T-cell (primary cell): ENCODE data around the gene DBNDD1. TPM values are rescaled to one million over a fixed set of nuclear protein-coding genes. Genes with fewer than 3 reads are reported as not detected.
"Not testable (repeated sequence)": the region's sequence is repeated elsewhere in the genome, so short reads cannot be mapped to it uniquely, and the experiment has no call there.

ENCODE experiments used
- ATAC-seq, 4 experiments: fragments of 200-7000 bp in 3 of 4; fragments of 150-1000 bp in 1 of 4; cut with Tn5 transposase; replicated peaks in 1 of 4; 1 replicate in 3 of 4; 2 replicates in 1 of 4; pipeline ENCODE4 v1.10.0; 2021; ENCODE audit warnings: moderate library complexity in 3 of 4, mild to moderate bottlenecking in 2 of 4, moderate number of reproducible peaks in 1 of 4
- CTCF ChIA-PET, 2 donors: fragments of 300-600 bp; sonication (Branson Sonifier 250); formaldehyde crosslinking; loops; one replicate each; lab custom pipeline; 2022; ENCODE audit warnings: antibody characterized with exemption in 2 of 2; lab: Charles Lee
- POLR2A ChIA-PET, 2 donors: fragments of 300-600 bp; sonication (Branson Sonifier 250); formaldehyde crosslinking; loops; one replicate each; lab custom pipeline; 2022; ENCODE audit warnings: antibody characterized with exemption in 2 of 2; lab: Charles Lee
- DNase-seq, 35 experiments: peaks; one replicate each; pipeline versions ENCODE4 v3.0.0 to v3.0.0-alpha.2; 2013 to 2023
- H3K27ac ChIP-seq: one replicate; pipeline ENCODE4 v1.5.1; 2013; ENCODE audit warnings: low read length
- H3K27me3 ChIP-seq, 2 experiments: replicated peaks in 1 of 2; 1 replicate in 1 of 2; 2 replicates in 1 of 2; pipeline versions ENCODE4 v1.6.1 to v1.7.0; 2013; ENCODE audit warnings: low read length in 1 of 2, mixed read lengths in 1 of 2; ENCODE audit not compliant: control insufficient read depth in 2 of 2, insufficient read depth in 2 of 2; ENCODE audit errors: extremely low read depth in 1 of 2
- H3K36me3 ChIP-seq, 2 donors: 1 replicate in 1 of 2; 2 replicates in 1 of 2; pipeline versions ENCODE4 v1.6.1 to v1.7.0; 2013; ENCODE audit warnings: low read length in 1 of 2; ENCODE audit not compliant: control insufficient read depth in 2 of 2, insufficient read depth in 1 of 2; ENCODE audit errors: extremely low read depth in 1 of 2
- H3K4me1 ChIP-seq, 2 experiments: 1 replicate in 1 of 2; 2 replicates in 1 of 2; pipeline versions ENCODE4 v1.6.1 to v1.7.0; 2013; ENCODE audit warnings: low read length in 2 of 2, mixed read lengths in 1 of 2; ENCODE audit not compliant: insufficient read depth in 2 of 2, control insufficient read depth in 1 of 2; ENCODE audit errors: extremely low read depth in 1 of 2
- H3K4me3 ChIP-seq, 2 donors: 1 replicate in 1 of 2; 2 replicates in 1 of 2; pipeline versions ENCODE4 v1.5.1 to v1.7.0; 2013; ENCODE audit warnings: mild to moderate bottlenecking in 2 of 2, low read length in 1 of 2, moderate library complexity in 1 of 2; ENCODE audit not compliant: control insufficient read depth in 1 of 2; ENCODE audit errors: extremely low read depth in 1 of 2
- H3K9me3 ChIP-seq: 2 replicates; pipeline ENCODE4 v1.7.0; 2013
- H3K27ac Mint-ChIP-seq, 2 donors: one replicate each; pipeline ENCODE4 v1.8.0; 2020 to 2021; ENCODE audit warnings: mild to moderate bottlenecking in 2 of 2, mixed read lengths in 2 of 2
- H3K27me3 Mint-ChIP-seq, 2 donors: one replicate each; pipeline ENCODE4 v1.8.0; 2021 to 2022; ENCODE audit warnings: mixed read lengths in 2 of 2
- H3K36me3 Mint-ChIP-seq: one replicate; pipeline ENCODE4 v1.8.0; 2021; ENCODE audit warnings: mixed read lengths
- H3K4me1 Mint-ChIP-seq, 3 donors: one replicate each; pipeline ENCODE4 v1.8.0; 2020 to 2022; ENCODE audit warnings: mixed read lengths in 3 of 3, mild to moderate bottlenecking in 1 of 3
- H3K4me3 Mint-ChIP-seq, 3 donors: one replicate each; pipeline ENCODE4 v1.8.0; 2020 to 2022; ENCODE audit warnings: mild to moderate bottlenecking in 3 of 3, mixed read lengths in 3 of 3, moderate library complexity in 3 of 3
- H3K9me3 Mint-ChIP-seq, 3 donors: one replicate each; pipeline ENCODE4 v1.8.0; 2020 to 2022; ENCODE audit warnings: mixed read lengths in 3 of 3
- WGBS: methylation state at CpG from one replicate; pipeline ENCODE4 v1.1.5; 2013; ENCODE audit warnings: missing lambda C conversion rate; ENCODE audit not compliant: insufficient coverage; 5-methylcytosine and 5-hydroxymethylcytosine counted together
- total RNA-seq, 35 experiments: library from RNA in 6 of 35; stranded (reverse) in 6 of 35; fragments of 120-200 nt in 1 of 35; gene quantifications; one replicate each; pipeline versions ENCODE4 v1.2.1 to v1.2.4 and lab custom pipeline; 2013 to 2026

DBNDD1 gene
- total RNA-seq, 5 donors from 2014 or later (not counting 1 experiment from before 2014, with no cell fraction given) = 0.70 to 3.6 (median 0.88) TPM

DNA sequence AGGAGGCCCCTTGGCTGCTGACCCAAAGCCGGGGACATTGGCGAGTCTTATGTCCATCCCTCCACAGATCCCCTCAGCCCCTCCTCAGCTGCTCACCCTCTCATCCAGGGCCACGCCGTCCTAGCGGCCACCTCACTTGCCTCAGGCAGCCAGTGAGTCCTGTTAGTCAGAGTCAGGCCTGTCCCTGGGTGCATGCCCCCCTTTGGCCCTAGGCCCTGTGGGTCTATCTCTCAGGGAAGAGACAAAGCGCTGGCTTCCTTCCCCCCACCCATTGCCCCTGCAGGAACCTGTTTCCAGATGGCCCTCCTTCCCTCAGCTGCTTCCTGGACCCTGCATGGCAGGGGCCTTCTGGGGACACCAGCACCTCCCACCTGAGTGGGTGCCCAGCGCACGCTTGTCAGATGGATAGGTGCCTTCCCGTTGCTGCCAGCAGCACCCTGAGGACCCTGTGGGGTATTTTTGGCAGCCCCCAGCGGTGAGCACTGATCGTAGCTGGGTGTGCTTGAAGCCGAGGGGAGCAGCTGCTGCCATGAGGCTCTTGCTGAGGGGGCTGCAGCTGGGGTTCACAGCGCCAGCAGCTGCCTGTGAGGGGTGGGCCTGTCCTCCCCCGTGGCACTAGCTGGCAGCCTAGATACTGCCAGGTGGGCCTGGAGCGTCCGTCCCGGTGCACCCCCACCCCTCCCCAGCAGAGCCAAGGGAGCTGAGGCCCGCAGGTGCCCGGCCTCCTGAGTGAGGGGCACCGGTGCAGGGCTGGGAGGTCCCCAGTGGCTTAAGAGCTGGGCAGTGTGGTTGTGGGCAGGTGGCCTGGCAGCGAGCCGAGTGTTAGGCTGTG lies 8.4 kb downstream of the DBNDD1 start:
- Mint-ChIP-seq H3K36me3 (no peaks in the 10 kb centered on the region), H3K9me3 (no peaks in the 10 kb centered on the region), H3K27ac (no peak overlapping the region), H3K4me3 (peak overlapping the region in 1 of 3 donors; percentile 92), H3K27me3 (no peaks in the 10 kb centered on the region), H3K4me1 (peaks cover 18 to 30% (median 23%) of the 10 kb centered on the region in 3 donors)
- DNase-seq (no peak), ATAC-seq (no peak)
- H3K27me3 ChIP-seq = peaks cover 0 to 30% of the 10 kb centered on the region in 2 experiments
- POLR2A ChIA-PET = interaction anchor here in 1 of 2 donors (0.5 kb wide), 1 partner anchor 1196 kb away, joined by 5 read pairs; no protein-coding TSS in a partner anchor
- CTCF ChIA-PET = no interaction called here
- H3K4me3 ChIP-seq = no peak overlapping the region
- 83% methylated on average over 18 of the region's 22 CpGs for WGBS
- H3K4me1 ChIP-seq = peaks cover 9 to 32% of the 10 kb centered on the region in 2 experiments
- H3K9me3 ChIP-seq = no peaks in the 10 kb centered on the region
- no peak overlapping the region for H3K27ac ChIP-seq
- no peaks in the 10 kb centered on the region for H3K36me3 ChIP-seq

DNA sequence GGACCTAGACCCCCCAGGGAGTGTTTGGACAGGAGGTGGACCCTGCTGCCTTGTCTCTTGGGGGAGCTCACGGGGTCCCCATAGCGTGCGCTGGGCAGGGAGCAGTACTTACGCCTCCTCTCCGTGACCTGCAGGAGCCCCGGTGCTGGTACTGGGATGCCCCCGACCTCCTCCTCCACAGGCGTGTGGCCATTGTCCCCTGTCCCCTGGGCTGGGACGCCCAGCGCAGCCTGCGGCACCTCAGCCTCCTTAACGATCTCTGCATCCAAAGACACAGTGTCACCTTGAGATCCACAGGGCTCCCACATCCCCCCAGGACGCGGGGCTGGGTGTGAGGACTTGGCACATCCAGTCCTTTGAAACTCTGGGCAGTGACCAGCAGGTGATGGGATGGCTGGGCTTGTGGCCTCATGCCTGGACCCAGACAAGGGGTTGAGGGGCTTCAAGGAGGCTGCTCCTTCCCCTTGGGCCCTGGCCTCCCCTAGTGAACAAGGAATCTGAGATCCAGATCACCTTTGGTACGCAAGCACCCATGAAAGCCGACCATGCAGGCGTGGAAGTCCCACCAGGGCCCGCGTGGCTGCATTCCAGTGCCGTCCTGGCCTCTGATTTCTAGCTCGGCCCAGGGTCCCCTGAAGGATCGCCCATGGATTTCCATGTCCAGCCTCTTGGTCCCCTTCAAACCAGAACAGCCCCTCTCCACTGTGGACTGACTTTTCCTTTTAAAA lies 9.9 kb downstream of the DBNDD1 start:
- Histone ChIP-seq H3K9me3 (no peaks in the 10 kb centered on the region), H3K27me3 (peaks cover 0 to 29% of the 10 kb centered on the region in 2 experiments), H3K4me3 (peak overlapping the region; percentile 29 to 52), H3K27ac (no peak overlapping the region), H3K4me1 (peaks cover 9 to 32% of the 10 kb centered on the region in 2 experiments), H3K36me3 (no peaks in the 10 kb centered on the region)
- CTCF ChIA-PET = no interaction called here
- H3K9me3 Mint-ChIP-seq = no peaks in the 10 kb centered on the region
- H3K36me3 Mint-ChIP-seq = no peaks in the 10 kb centered on the region
- H3K27ac Mint-ChIP-seq = peak overlapping the region; percentile 75 to 77
- WGBS = 51% methylated on average over 21 of the region's 22 CpGs
- ATAC-seq (peak; percentile 33 to 39 (median 36)), DNase-seq (no peak)
- H3K4me1 Mint-ChIP-seq = peaks cover 18 to 30% (median 23%) of the 10 kb centered on the region in 3 donors
- H3K4me3 Mint-ChIP-seq = peak overlapping the region; percentile 65 to 92 (median 76)
- no peaks in the 10 kb centered on the region for H3K27me3 Mint-ChIP-seq
- POLR2A ChIA-PET = no interaction called here

- no peaks in the 10 kb centered on the region for H3K27me3 Mint-ChIP-seq
- H3K36me3 Mint-ChIP-seq = no peaks in the 10 kb centered on the region
- peak overlapping the region; percentile 29 to 52 for H3K4me3 ChIP-seq
- H3K4me1 Mint-ChIP-seq = peaks cover 18 to 30% (median 23%) of the 10 kb centered on the region in 3 donors
- peak overlapping the region; percentile 65 to 92 (median 76) for H3K4me3 Mint-ChIP-seq
- H3K9me3 ChIP-seq = no peaks in the 10 kb centered on the region
- peaks cover 0 to 28% of the 10 kb centered on the region in 2 experiments for H3K27me3 ChIP-seq
- peak overlapping the region; percentile 75 to 77 for H3K27ac Mint-ChIP-seq
- H3K36me3 ChIP-seq = no peaks in the 10 kb centered on the region
- WGBS = under 1% methylated on average over 13 of the region's 13 CpGs
- H3K9me3 Mint-ChIP-seq = no peaks in the 10 kb centered on the region
- POLR2A ChIA-PET = interaction anchor here in 1 of 2 donors (0.6 kb wide), 1 partner anchor 151 kb away, joined by 9 read pairs; no protein-coding TSS in a partner anchor
- peaks cover 9 to 32% of the 10 kb centered on the region in 2 experiments for H3K4me1 ChIP-seq
- CTCF ChIA-PET = no interaction called here
- DNase-seq = peak; percentile 40 to 74 (median 59)
- H3K27ac ChIP-seq = no peak overlapping the region
- ATAC-seq = peak; percentile 97 to 100 (median 98)
These were observed 10.5 kb downstream of the DBNDD1 start for GRCh38 chr16:90008708-90009145.

DNA sequence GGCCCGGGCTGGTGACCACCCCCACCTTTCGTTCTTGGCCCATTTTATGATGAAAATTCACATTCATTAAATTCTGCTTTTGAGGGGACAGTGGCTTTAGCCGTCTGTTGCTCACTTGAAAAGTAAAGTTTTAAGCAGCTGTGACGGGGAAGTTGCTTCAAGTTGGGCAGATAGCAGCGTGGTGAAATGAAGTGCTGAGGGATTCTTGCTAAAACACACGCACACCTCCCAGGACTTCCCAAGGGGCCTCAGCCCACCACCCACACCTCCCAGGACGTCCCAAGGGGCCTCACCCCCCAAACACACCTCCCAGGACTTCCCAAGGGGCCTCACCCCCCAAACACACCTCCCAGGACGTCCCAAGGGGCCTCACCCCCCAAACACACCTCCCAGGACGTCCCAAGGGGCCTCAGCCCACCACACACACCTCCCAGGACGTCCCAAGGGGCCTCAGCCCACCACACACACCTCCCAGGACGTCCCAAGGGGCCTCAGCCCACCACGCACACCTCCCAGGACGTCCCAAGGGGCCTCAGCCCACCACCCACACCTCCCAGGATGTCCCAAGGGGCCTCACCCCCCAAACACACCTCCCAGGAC lies 11.5 kb downstream of the DBNDD1 start:
- H3K9me3 ChIP-seq, DNase-seq, H3K27ac ChIP-seq, H3K9me3 Mint-ChIP-seq, CTCF ChIA-PET, H3K4me3 ChIP-seq, ATAC-seq, H3K36me3 Mint-ChIP-seq, H3K27ac Mint-ChIP-seq, H3K27me3 Mint-ChIP-seq, H3K36me3 ChIP-seq, POLR2A ChIA-PET: not testable (repeated sequence)
- H3K4me3 Mint-ChIP-seq = peak overlapping the region in 1 of 3 donors; percentile 58
- no CpG with 5 or more reads among the region's 13 CpGs for WGBS
- Histone ChIP-seq H3K4me1 (peaks cover 9 to 32% of the 10 kb centered on the region in 2 experiments), H3K27me3 (peaks cover 0 to 20% of the 10 kb centered on the region in 2 experiments)
- peaks cover 18 to 27% (median 23%) of the 10 kb centered on the region in 3 donors for H3K4me1 Mint-ChIP-seq

DNA sequence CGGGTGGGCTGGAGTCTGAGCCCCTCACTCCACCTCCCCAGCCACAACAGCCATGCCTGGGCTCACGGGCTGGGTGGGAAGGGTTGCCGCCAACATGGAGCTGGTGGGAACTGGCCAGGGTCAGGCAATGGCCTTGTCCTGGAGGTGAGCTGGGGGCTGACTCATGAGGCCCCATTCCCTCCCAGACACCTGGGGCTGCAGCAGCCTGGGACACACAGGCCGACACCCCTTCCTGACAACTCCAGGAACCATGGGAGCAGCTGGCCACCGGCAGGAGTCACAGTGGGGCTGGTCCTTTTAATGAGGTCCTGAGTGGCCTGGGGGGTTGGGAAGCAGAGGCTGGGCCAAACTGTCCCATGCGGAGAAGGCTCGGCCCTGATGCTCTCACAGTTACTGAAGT lies 12.2 kb downstream of the DBNDD1 start:
- H3K27ac ChIP-seq = no peak overlapping the region
- Mint-ChIP-seq H3K27ac (no peak overlapping the region), H3K36me3 (no peaks in the 10 kb centered on the region), H3K4me1 (peaks cover 18 to 27% (median 23%) of the 10 kb centered on the region in 3 donors), H3K4me3 (peak overlapping the region in 1 of 3 donors; percentile 58), H3K9me3 (no peaks in the 10 kb centered on the region), H3K27me3 (no peaks in the 10 kb centered on the region)
- DNase-seq = no peak
- 93% methylated on average over 3 of the region's 7 CpGs for WGBS
- H3K4me3 ChIP-seq = no peak overlapping the region
- no peaks in the 10 kb centered on the region for H3K9me3 ChIP-seq
- no peak for ATAC-seq
- POLR2A ChIA-PET = no interaction called here
- peaks cover 9 to 32% of the 10 kb centered on the region in 2 experiments for H3K4me1 ChIP-seq
- H3K36me3 ChIP-seq = no peaks in the 10 kb centered on the region
- H3K27me3 ChIP-seq = peaks cover 0 to 17% of the 10 kb centered on the region in 2 experiments
- CTCF ChIA-PET = no interaction called here
